Panc1 (cell line): Measurements from ENCODE around the gene FAM53B.

ENCODE experiments used
- POLR2AphosphoS5 ChIP-seq: IDR thresholded peaks from 2 replicates; pipeline ENCODE4 v1.6.1; 2012; ENCODE audit warnings: mild to moderate bottlenecking, low read depth, low read length, moderate library complexity
- TF ChIP-seq, protein P1 (sequence below): fragments of 450-650 bp; IDR thresholded peaks from 2 replicates; pipeline ENCODE4 v1.5.1; 2017; ENCODE audit warnings: mild to moderate bottlenecking
- TF ChIP-seq, protein P2 (sequence below), 2 experiments: IDR thresholded peaks; 2 replicates each; pipeline ENCODE4 v1.6.1; 2011 to 2012; ENCODE audit warnings: low read depth in 2 of 2, control low read depth in 1 of 2, low read length in 1 of 2, mild to moderate bottlenecking in 1 of 2, moderate library complexity in 1 of 2; ENCODE audit not compliant: insufficient read depth in 1 of 2

- TF ChIP-seq, protein P1, sequence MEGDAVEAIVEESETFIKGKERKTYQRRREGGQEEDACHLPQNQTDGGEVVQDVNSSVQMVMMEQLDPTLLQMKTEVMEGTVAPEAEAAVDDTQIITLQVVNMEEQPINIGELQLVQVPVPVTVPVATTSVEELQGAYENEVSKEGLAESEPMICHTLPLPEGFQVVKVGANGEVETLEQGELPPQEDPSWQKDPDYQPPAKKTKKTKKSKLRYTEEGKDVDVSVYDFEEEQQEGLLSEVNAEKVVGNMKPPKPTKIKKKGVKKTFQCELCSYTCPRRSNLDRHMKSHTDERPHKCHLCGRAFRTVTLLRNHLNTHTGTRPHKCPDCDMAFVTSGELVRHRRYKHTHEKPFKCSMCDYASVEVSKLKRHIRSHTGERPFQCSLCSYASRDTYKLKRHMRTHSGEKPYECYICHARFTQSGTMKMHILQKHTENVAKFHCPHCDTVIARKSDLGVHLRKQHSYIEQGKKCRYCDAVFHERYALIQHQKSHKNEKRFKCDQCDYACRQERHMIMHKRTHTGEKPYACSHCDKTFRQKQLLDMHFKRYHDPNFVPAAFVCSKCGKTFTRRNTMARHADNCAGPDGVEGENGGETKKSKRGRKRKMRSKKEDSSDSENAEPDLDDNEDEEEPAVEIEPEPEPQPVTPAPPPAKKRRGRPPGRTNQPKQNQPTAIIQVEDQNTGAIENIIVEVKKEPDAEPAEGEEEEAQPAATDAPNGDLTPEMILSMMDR = no peak
- no peak for TF ChIP-seq POLR2AphosphoS5
- TF ChIP-seq, protein P2, sequence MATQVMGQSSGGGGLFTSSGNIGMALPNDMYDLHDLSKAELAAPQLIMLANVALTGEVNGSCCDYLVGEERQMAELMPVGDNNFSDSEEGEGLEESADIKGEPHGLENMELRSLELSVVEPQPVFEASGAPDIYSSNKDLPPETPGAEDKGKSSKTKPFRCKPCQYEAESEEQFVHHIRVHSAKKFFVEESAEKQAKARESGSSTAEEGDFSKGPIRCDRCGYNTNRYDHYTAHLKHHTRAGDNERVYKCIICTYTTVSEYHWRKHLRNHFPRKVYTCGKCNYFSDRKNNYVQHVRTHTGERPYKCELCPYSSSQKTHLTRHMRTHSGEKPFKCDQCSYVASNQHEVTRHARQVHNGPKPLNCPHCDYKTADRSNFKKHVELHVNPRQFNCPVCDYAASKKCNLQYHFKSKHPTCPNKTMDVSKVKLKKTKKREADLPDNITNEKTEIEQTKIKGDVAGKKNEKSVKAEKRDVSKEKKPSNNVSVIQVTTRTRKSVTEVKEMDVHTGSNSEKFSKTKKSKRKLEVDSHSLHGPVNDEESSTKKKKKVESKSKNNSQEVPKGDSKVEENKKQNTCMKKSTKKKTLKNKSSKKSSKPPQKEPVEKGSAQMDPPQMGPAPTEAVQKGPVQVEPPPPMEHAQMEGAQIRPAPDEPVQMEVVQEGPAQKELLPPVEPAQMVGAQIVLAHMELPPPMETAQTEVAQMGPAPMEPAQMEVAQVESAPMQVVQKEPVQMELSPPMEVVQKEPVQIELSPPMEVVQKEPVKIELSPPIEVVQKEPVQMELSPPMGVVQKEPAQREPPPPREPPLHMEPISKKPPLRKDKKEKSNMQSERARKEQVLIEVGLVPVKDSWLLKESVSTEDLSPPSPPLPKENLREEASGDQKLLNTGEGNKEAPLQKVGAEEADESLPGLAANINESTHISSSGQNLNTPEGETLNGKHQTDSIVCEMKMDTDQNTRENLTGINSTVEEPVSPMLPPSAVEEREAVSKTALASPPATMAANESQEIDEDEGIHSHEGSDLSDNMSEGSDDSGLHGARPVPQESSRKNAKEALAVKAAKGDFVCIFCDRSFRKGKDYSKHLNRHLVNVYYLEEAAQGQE (IDR thresholded peaks at IDR 0.05; ENCODE audit: insufficient read depth in 1 of 2, low read depth in 2 of 2, low read length in 1 of 2) = no peak
Observed at GRCh38 chr10:124639646-124640045, 104.5 kb downstream of the FAM53B start.
